B cell (primary cell): ENCODE results near the gene MRPL34. TPM values are rescaled to one million over a fixed set of nuclear protein-coding genes. Genes with fewer than 3 reads are reported as not detected.

Source experiments
- ATAC-seq: fragments of 200-7000 bp; cut with Tn5 transposase; one replicate; pipeline ENCODE4 v1.10.0; 2021; ENCODE audit warnings: low read depth, mild to moderate bottlenecking, moderate number of reproducible peaks, moderate library complexity
- CTCF ChIA-PET: fragments of 350-600 bp; sonication (Branson Sonifier 250); formaldehyde crosslinking; loops from one replicate; lab custom pipeline; 2021; ENCODE audit warnings: antibody characterized with exemption, inconsistent platforms; lab: Charles Lee
- POLR2A ChIA-PET: fragments of 350-600 bp; sonication (Branson Sonifier 250); formaldehyde crosslinking; loops from one replicate; lab custom pipeline; 2021; ENCODE audit warnings: antibody characterized with exemption; lab: Charles Lee
- DNase-seq: peaks from one replicate; pipeline ENCODE4 v3.0.0; 2013
- H2AFZ ChIP-seq: 2 replicates; pipeline ENCODE4 v1.6.1; 2012; ENCODE audit warnings: mild to moderate bottlenecking, low read depth, low read length; ENCODE audit not compliant: insufficient read depth, poor library complexity, severe bottlenecking
- H3K27ac ChIP-seq, 2 donors: 1 replicate in 1 of 2; 2 replicates in 1 of 2; pipeline ENCODE4 v1.5.1; 2012 to 2013; ENCODE audit warnings: low read length in 2 of 2, mild to moderate bottlenecking in 2 of 2, moderate library complexity in 1 of 2
- H3K27me3 ChIP-seq, 4 experiments: fragments of 200-600 bp in 1 of 4; sonication (generic) in 1 of 4; replicated peaks in 1 of 4; 1 replicate in 2 of 4; 2 replicates in 2 of 4; pipeline versions ENCODE4 v1.6.1 to v1.7.0; 2013 to 2016; ENCODE audit warnings: low read length in 3 of 4, mild to moderate bottlenecking in 2 of 4, mixed read lengths in 1 of 4, moderate library complexity in 1 of 4; ENCODE audit not compliant: insufficient read depth in 4 of 4, control insufficient read depth in 3 of 4; ENCODE audit errors: control extremely low read depth in 1 of 4
- H3K36me3 ChIP-seq, 2 experiments: replicated peaks in 1 of 2; 1 replicate in 1 of 2; 2 replicates in 1 of 2; pipeline versions ENCODE4 v1.6.1 to v1.7.1; 2013; ENCODE audit warnings: low read length in 1 of 2; ENCODE audit not compliant: insufficient read depth in 2 of 2, control insufficient read depth in 1 of 2; ENCODE audit errors: control extremely low read depth in 1 of 2, extremely low read depth in 1 of 2
- H3K4me1 ChIP-seq, 2 donors: fragments of 200-600 bp in 1 of 2; sonication (generic) in 1 of 2; 1 replicate in 1 of 2; 2 replicates in 1 of 2; pipeline versions ENCODE4 v1.5.1 to v1.6.1; 2013 to 2017; ENCODE audit warnings: low read length in 2 of 2; ENCODE audit not compliant: control insufficient read depth in 2 of 2, insufficient read depth in 2 of 2
- H3K4me2 ChIP-seq: replicated peaks from 2 replicates; pipeline ENCODE3; 2012; ENCODE audit warnings: mild to moderate bottlenecking, low read depth, low read length; ENCODE audit not compliant: poor library complexity, severe bottlenecking
- H3K4me3 ChIP-seq, 5 experiments: fragments of 200-600 bp in 1 of 5; sonication (generic) in 1 of 5; 1 replicate in 3 of 5; 2 replicates in 2 of 5; pipeline versions ENCODE4 v1.5.1 to v1.7.0; 2011 to 2016; ENCODE audit warnings: low read length in 4 of 5, mild to moderate bottlenecking in 4 of 5, low read depth in 2 of 5, control low read depth in 1 of 5, moderate library complexity in 1 of 5; ENCODE audit not compliant: insufficient read depth in 1 of 5; ENCODE audit errors: control extremely low read depth in 1 of 5, extremely low read depth in 1 of 5
- H3K79me2 ChIP-seq: fragments of 200-600 bp; sonication (generic); one replicate; pipeline ENCODE4 v1.6.0; 2016; ENCODE audit warnings: low read length; ENCODE audit not compliant: control insufficient read depth, insufficient read depth
- H3K9ac ChIP-seq: fragments of 200-600 bp; sonication (generic); 2 replicates; pipeline ENCODE4 v1.6.1; 2017; ENCODE audit warnings: mild to moderate bottlenecking, low read length, moderate library complexity
- H3K9me3 ChIP-seq, 3 donors: one replicate each; pipeline versions ENCODE4 v1.6.1 to v1.7.1; 2013; ENCODE audit warnings: low read length in 2 of 3; ENCODE audit not compliant: control insufficient read depth in 2 of 3, insufficient read depth in 1 of 3; ENCODE audit errors: control extremely low read depth in 1 of 3
- H4K20me1 ChIP-seq: 2 replicates; pipeline ENCODE4 v1.6.0; 2012; ENCODE audit warnings: mild to moderate bottlenecking, low read length; ENCODE audit not compliant: insufficient read depth, control insufficient read depth, poor library complexity, severe bottlenecking
- H3K27ac Mint-ChIP-seq: one replicate; pipeline ENCODE4 v1.8.0; 2021; ENCODE audit warnings: mixed read lengths
- H3K27me3 Mint-ChIP-seq: one replicate; pipeline ENCODE4 v1.8.0; 2021; ENCODE audit warnings: mixed read lengths
- H3K4me1 Mint-ChIP-seq: one replicate; pipeline ENCODE4 v1.8.0; 2021; ENCODE audit warnings: mixed read lengths
- H3K4me3 Mint-ChIP-seq: one replicate; pipeline ENCODE4 v1.8.0; 2021; ENCODE audit warnings: mixed read lengths
- H3K9me3 Mint-ChIP-seq: one replicate; pipeline ENCODE4 v1.8.0; 2022; ENCODE audit warnings: mixed read lengths; ENCODE audit not compliant: insufficient read depth
- CTCF ChIP-seq: fragments of 200-600 bp; IDR thresholded peaks from one replicate; pipeline ENCODE4 v1.8.0; 2022; ENCODE audit warnings: antibody characterized with exemption, mild to moderate bottlenecking
- EZH2 ChIP-seq: IDR thresholded peaks from 2 replicates; pipeline ENCODE4 v1.6.1; 2012; ENCODE audit warnings: borderline replicate concordance, low read depth, mild to moderate bottlenecking, moderate library complexity, low read length; ENCODE audit not compliant: insufficient read depth, poor library complexity, severe bottlenecking
- WGBS: methylation state at CpG from one replicate; pipeline ENCODE4 v1.1.5; 2013; ENCODE audit warnings: missing lambda C conversion rate; ENCODE audit not compliant: insufficient coverage; 5-methylcytosine and 5-hydroxymethylcytosine counted together
- intact Hi-C: fragments of 100-400 bp; cut with micrococcal nuclease; formaldehyde crosslinking; loops from one replicate; pipeline ENCODE4 v1.10.0; 2022
- polyA plus RNA-seq: library from polyadenylated mRNA; depleted of rRNA; stranded (reverse); fragments of >200 nt; gene quantifications from 2 replicates; pipeline ENCODE4 v1.2.3, GENCODE V29; 2012
- total RNA-seq, 2 donors: library from RNA; stranded (reverse); fragments of 120-200 nt in 1 of 2; gene quantifications; 1 replicate in 1 of 2; 2 replicates in 1 of 2; pipeline versions ENCODE4 v1.2.3 to v1.2.4, GENCODE V29; 2013 to 2022

The MRPL34 gene
- total and polyA plus RNA-seq, 2 donors (not counting 1 experiment from before 2014, with no cell fraction given), result 16.5 to 45.7 TPM

- Mint-ChIP-seq H3K9me3 (no peaks in the 10 kb centered on the region), H3K27ac (no peak overlapping the region), H3K4me3 (peak overlapping the region; percentile 63), H3K27me3 (peaks cover 4% of the 10 kb centered on the region), H3K4me1 (peaks cover 42% of the 10 kb centered on the region)
- Histone ChIP-seq H3K9me3 (peaks cover 0 to 10% (median 0%) of the 10 kb centered on the region in 3 donors), H3K4me1 (peaks cover 19 to 33% of the 10 kb centered on the region in 2 donors), H4K20me1 (no peaks in the 10 kb centered on the region), H3K4me3 (no peak overlapping the region), H3K27ac (no peak overlapping the region), H3K4me2 (no peak overlapping the region), H3K27me3 (peaks cover 0 to 16% (median 0%) of the 10 kb centered on the region in 4 experiments), H3K9ac (no peak overlapping the region), H3K36me3 (no peaks in the 10 kb centered on the region), H2AFZ (no peak overlapping the region), H3K79me2 (peaks cover 9% of the 10 kb centered on the region)
- intact Hi-C loops, result no loop called here
- ChIA-PET CTCF (interaction anchor here (0.6 to 1.8 kb wide), 3 partner anchors 10 to 56 kb away, joined by 3 to 13 read pairs (median 4); no protein-coding TSS in a partner anchor), POLR2A (interaction anchor here (0.5 to 1.7 kb wide), 2 partner anchors 84 to 214 kb away, joined by 4 to 5 read pairs; partner anchors contain the start of gene MVB12A)
- TF ChIP-seq EZH2 (no peak), CTCF (no peak)
- no peak for DNase-seq
- WGBS, result 95% methylated on average over 7 of the region's 10 CpGs
- ATAC-seq, result no peak
These were observed 29.9 kb downstream of the MRPL34 start for GRCh38 chr19:17335575-17335974.
